ENCODE results near the gene RIMBP2. TPM values are rescaled to one million over a fixed set of nuclear protein-coding genes. Genes with fewer than 3 reads are reported as not detected.

RIMBP2 gene
- total RNA-seq, 2 experiments from 2014 or later: not detected

DNA sequence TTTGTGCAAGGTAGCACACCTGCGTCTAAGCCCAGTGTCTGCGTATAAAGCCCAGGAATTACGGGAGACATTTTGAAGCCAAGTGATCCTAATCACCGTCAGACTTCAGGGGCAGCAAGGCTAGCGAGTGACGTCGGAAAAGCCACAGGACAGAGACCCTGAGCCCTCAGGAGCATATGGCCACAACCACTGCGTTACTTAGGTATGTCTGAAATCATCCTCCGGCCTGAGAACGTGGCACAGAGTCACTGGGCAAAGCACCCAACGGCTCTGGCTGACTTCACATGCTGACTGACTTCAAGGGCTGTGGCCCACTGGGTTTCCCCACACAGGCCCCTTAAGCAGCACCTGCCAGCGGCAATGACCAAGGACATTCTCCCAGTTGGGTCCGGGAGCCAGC lies 71.5 kb downstream of the RIMBP2 start:
- CTCF ChIA-PET: no interaction called here
- no peak for DNase-seq

DNA sequence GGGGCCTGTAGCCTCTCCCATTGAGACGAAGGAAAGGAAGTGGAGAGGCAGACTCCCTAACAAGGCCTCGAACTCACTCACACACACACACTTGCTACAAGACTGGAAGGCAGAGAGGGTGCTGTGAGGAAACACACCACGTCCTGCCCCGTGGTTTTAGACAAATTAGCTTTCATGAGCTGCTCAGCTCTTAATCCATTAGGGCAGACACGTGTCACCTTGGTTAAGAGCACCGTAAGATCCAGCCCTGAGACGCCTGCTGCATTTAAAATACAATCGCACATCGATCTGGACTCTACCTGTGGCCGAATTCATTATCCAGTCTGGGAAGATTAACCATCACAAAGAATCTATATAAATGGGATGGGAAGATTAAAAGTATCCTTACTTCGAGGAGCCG lies 72.0 kb downstream of the RIMBP2 start:
- peaks cover 1% of the 10 kb centered on the region for H3K36me3 Mint-ChIP-seq
- H3K4me3 Mint-ChIP-seq: no peak overlapping the region
- peaks cover 2% of the 10 kb centered on the region for H3K9me3 Mint-ChIP-seq (ENCODE audit: low read depth)
- no peak overlapping the region for H3K27ac Mint-ChIP-seq
- H3K27me3 Mint-ChIP-seq: no peaks in the 10 kb centered on the region
- ATAC-seq (no peak), DNase-seq (no peak)
- CTCF ChIA-PET: no interaction called here
- no peaks in the 10 kb centered on the region for H3K4me1 Mint-ChIP-seq

More for the DNA sequence above, 71.5 kb downstream of the RIMBP2 start:
- Mint-ChIP-seq H3K36me3 (peaks cover 1% of the 10 kb centered on the region), H3K27ac (no peak overlapping the region), H3K4me3 (no peak overlapping the region), H3K9me3 (ENCODE audit: low read depth) (peaks cover 2% of the 10 kb centered on the region), H3K27me3 (no peaks in the 10 kb centered on the region), H3K4me1 (no peaks in the 10 kb centered on the region)
- no peak for ATAC-seq

GRCh38 chr12:130642856-130643255 lies 73.2 kb downstream of the RIMBP2 start:
- peaks cover 2% of the 10 kb centered on the region for H3K9me3 Mint-ChIP-seq (ENCODE audit: low read depth)
- no peak for DNase-seq
- no peaks in the 10 kb centered on the region for H3K4me1 Mint-ChIP-seq
- peaks cover 1% of the 10 kb centered on the region for H3K36me3 Mint-ChIP-seq
- no peaks in the 10 kb centered on the region for H3K27me3 Mint-ChIP-seq
- H3K4me3 Mint-ChIP-seq: no peak overlapping the region
- H3K27ac Mint-ChIP-seq: no peak overlapping the region
- CTCF ChIA-PET: no interaction called here
- ATAC-seq: no peak

GRCh38 chr12:130641533-130642184 lies 74.4 kb downstream of the RIMBP2 start:
- no peak for ATAC-seq
- DNase-seq: no peak
- no peaks in the 10 kb centered on the region for H3K4me1 Mint-ChIP-seq
- H3K4me3 Mint-ChIP-seq: no peak overlapping the region
- no peaks in the 10 kb centered on the region for H3K27me3 Mint-ChIP-seq
- H3K36me3 Mint-ChIP-seq: peaks cover 1% of the 10 kb centered on the region
- no peak overlapping the region for H3K27ac Mint-ChIP-seq
- CTCF ChIA-PET: no interaction called here
- H3K9me3 Mint-ChIP-seq (ENCODE audit: low read depth): peaks cover 2% of the 10 kb centered on the region

DNA sequence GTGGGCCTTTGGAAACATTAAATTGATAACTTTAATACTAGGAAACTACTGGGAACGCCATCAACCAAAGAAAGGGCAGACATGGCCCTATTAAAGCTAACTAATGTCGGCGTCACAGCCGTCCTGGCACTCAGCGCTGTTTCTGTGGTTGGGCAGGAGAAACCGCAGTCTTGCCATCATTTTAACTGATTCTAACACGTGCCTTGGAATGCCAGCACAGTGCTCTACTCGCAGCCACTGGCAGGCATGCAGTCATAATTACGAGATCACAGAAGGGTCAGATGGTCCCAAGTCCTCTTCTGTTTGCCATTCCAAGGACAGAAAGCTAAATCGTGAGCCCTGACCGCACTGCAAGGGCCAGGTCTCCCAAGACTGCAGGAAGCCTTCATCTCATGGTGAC lies 75.2 kb downstream of the RIMBP2 start:
- H3K36me3 Mint-ChIP-seq: no peaks in the 10 kb centered on the region
- ATAC-seq (no peak), DNase-seq (no peak)
- no peaks in the 10 kb centered on the region for H3K4me1 Mint-ChIP-seq
- no peaks in the 10 kb centered on the region for H3K9me3 Mint-ChIP-seq (ENCODE audit: low read depth)
- no peak overlapping the region for H3K27ac Mint-ChIP-seq
- no peak overlapping the region for H3K4me3 Mint-ChIP-seq
- no peaks in the 10 kb centered on the region for H3K27me3 Mint-ChIP-seq
- CTCF ChIA-PET: no interaction called here

GRCh38 chr12:130640496-130640895 lies 75.6 kb downstream of the RIMBP2 start:
- no peaks in the 10 kb centered on the region for H3K27me3 Mint-ChIP-seq
- no peaks in the 10 kb centered on the region for H3K36me3 Mint-ChIP-seq
- no peaks in the 10 kb centered on the region for H3K9me3 Mint-ChIP-seq (ENCODE audit: low read depth)
- DNase-seq (no peak), ATAC-seq (no peak)
- no peaks in the 10 kb centered on the region for H3K4me1 Mint-ChIP-seq
- H3K4me3 Mint-ChIP-seq: no peak overlapping the region
- CTCF ChIA-PET: no interaction called here
- H3K27ac Mint-ChIP-seq: no peak overlapping the region

- Mint-ChIP-seq H3K36me3 (no peaks in the 10 kb centered on the region), H3K4me1 (no peaks in the 10 kb centered on the region), H3K27ac (no peak overlapping the region), H3K27me3 (no peaks in the 10 kb centered on the region), H3K9me3 (ENCODE audit: low read depth) (no peaks in the 10 kb centered on the region), H3K4me3 (no peak overlapping the region)
- ATAC-seq (no peak), DNase-seq (no peak)
- CTCF ChIA-PET: interaction anchor here (1.1 kb wide), 1 partner anchor 108 kb away, joined by 3 read pairs; no protein-coding TSS in a partner anchor
These were observed 76.3 kb downstream of the RIMBP2 start for GRCh38 chr12:130639476-130640424.

- no peak for ATAC-seq
- Mint-ChIP-seq H3K27me3 (peaks cover 13% of the 10 kb centered on the region), H3K4me3 (no peak overlapping the region), H3K4me1 (no peaks in the 10 kb centered on the region), H3K27ac (no peak overlapping the region), H3K9me3 (ENCODE audit: low read depth) (no peaks in the 10 kb centered on the region), H3K36me3 (no peaks in the 10 kb centered on the region)
- CTCF ChIA-PET: no interaction called here
- DNase-seq: no peak
These were observed 79.7 kb downstream of the RIMBP2 start for GRCh38 chr12:130636370-130636769.

GRCh38 chr12:130634866-130635265 lies 81.2 kb downstream of the RIMBP2 start:
- Mint-ChIP-seq H3K27me3 (peaks cover 13% of the 10 kb centered on the region), H3K4me3 (no peak overlapping the region), H3K4me1 (no peaks in the 10 kb centered on the region), H3K36me3 (no peaks in the 10 kb centered on the region), H3K27ac (no peak overlapping the region), H3K9me3 (ENCODE audit: low read depth) (no peaks in the 10 kb centered on the region)
- ATAC-seq (no peak), DNase-seq (no peak)
- CTCF ChIA-PET: no interaction called here

GRCh38 chr12:130633771-130634170 lies 82.3 kb downstream of the RIMBP2 start:
- ATAC-seq (no peak), DNase-seq (no peak)
- CTCF ChIA-PET: no interaction called here
- H3K27ac Mint-ChIP-seq: no peak overlapping the region
- H3K4me1 Mint-ChIP-seq: no peaks in the 10 kb centered on the region
- peaks cover 13% of the 10 kb centered on the region for H3K27me3 Mint-ChIP-seq
- no peak overlapping the region for H3K4me3 Mint-ChIP-seq
- H3K9me3 Mint-ChIP-seq (ENCODE audit: low read depth): no peaks in the 10 kb centered on the region
- no peaks in the 10 kb centered on the region for H3K36me3 Mint-ChIP-seq

DNA sequence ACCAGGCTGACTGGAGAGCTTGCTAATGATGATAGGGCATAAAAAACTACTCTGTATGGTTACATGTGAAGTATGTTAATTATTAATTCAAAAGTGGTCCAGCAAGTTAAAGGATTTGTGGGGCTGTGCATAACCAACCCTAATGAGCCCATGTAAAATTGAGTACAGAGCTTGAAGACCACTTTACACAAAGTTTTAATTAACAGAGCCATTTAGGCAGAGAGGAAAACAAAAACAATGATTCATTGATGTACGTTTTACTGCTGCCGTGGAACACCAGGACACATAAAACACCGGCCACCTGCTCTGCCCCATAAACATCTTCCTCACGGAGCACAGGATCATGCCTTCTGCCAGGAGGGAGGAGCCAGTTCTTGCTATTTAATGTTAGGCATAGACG lies 83.5 kb downstream of the RIMBP2 start:
- DNase-seq: no peak
- no peaks in the 10 kb centered on the region for H3K4me1 Mint-ChIP-seq
- H3K27ac Mint-ChIP-seq: no peak overlapping the region
- CTCF ChIA-PET: no interaction called here
- no peaks in the 10 kb centered on the region for H3K36me3 Mint-ChIP-seq
- no peaks in the 10 kb centered on the region for H3K9me3 Mint-ChIP-seq (ENCODE audit: low read depth)
- H3K27me3 Mint-ChIP-seq: peaks cover 13% of the 10 kb centered on the region
- H3K4me3 Mint-ChIP-seq: no peak overlapping the region
- no peak for ATAC-seq

DNA sequence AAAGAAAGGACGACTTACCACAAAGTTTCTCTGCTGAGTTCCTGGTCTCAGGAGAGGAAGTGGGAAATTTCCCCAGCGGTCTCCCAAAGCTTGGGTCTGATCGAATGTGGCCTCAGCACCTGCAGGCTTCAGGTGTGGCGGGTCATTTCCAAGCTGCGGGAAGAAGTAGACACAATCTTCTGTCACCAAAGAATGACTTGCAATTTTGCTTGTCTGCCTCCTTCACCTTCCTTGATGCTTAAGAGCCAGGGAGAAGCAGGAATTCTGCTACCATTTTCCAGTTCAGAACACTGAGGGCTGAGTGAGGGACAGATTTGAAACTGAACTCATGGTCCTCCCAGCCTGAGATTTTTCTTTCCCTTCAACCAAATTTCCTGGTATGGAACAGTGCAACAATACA lies 87.8 kb downstream of the RIMBP2 start:
- H3K9me3 Mint-ChIP-seq (ENCODE audit: low read depth): no peaks in the 10 kb centered on the region
- H3K4me1 Mint-ChIP-seq: no peaks in the 10 kb centered on the region
- H3K27me3 Mint-ChIP-seq: peaks cover 4% of the 10 kb centered on the region
- no peak overlapping the region for H3K27ac Mint-ChIP-seq
- no peak for ATAC-seq
- CTCF ChIA-PET: no interaction called here
- H3K4me3 Mint-ChIP-seq: no peak overlapping the region
- no peak for DNase-seq
- no peaks in the 10 kb centered on the region for H3K36me3 Mint-ChIP-seq

DNA sequence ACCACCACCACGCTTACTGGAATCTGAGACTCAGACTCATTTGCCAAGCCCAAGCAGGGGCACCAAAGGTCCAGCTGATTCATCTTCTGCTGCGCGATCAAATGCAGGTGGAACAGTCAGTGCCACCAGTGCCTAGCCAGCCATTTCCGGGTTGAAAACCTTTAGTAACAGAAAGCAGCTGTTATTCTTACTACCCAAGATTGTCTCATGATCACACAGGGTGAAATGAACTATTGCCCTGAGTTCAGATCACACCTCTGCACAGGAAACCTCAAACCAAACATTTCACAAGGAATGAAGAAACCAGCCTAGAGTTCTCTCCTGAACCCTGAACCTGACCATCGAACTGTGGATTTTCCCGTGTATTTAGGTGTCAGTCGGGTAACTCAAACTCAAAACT lies 88.9 kb downstream of the RIMBP2 start:
- DNase-seq (no peak), ATAC-seq (no peak)
- no peaks in the 10 kb centered on the region for H3K36me3 Mint-ChIP-seq
- no peaks in the 10 kb centered on the region for H3K9me3 Mint-ChIP-seq (ENCODE audit: low read depth)
- H3K4me3 Mint-ChIP-seq: no peak overlapping the region
- H3K27me3 Mint-ChIP-seq: peaks cover 2% of the 10 kb centered on the region
- CTCF ChIA-PET: no interaction called here
- H3K27ac Mint-ChIP-seq: no peak overlapping the region
- no peaks in the 10 kb centered on the region for H3K4me1 Mint-ChIP-seq

DNA sequence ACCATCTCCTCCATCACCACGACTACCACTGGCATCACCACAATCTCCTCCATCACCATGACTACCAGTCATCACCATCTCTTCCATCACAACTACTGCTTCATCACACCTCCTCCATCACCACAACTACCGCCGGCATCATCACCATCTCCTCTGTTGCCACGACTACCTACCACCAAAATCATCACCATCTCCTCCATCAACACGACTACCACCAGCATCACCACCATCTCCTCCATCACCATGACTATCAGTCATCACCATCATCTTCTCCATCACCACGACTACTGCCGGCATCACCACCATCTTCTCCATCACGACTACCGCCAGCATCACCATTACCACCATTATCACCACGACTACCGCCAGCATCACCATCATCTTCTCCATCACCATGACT lies 89.5 kb downstream of the RIMBP2 start:
- no peaks in the 10 kb centered on the region for H3K4me1 Mint-ChIP-seq
- no peaks in the 10 kb centered on the region for H3K27me3 Mint-ChIP-seq
- DNase-seq: no peak
- CTCF ChIA-PET: no interaction called here
- H3K36me3 Mint-ChIP-seq: no peaks in the 10 kb centered on the region
- H3K27ac Mint-ChIP-seq: no peak overlapping the region
- H3K4me3 Mint-ChIP-seq: no peak overlapping the region
- ATAC-seq: no peak
- H3K9me3 Mint-ChIP-seq (ENCODE audit: low read depth): no peaks in the 10 kb centered on the region
